ENCODE measurements around the gene RBM38.
"Not testable (repeated sequence)": the region's sequence is repeated elsewhere in the genome, so short reads cannot be mapped to it uniquely, and the experiment has no call there.

The RBM38 gene

GRCh38 chr20:57390604-57391438 is at the start of gene RBM38:
Gene RBM38 (plus strand): TSS chr20:57391396. CDS start chr20:57391582, 186 bp downstream.
- DNase-seq, result peak; percentile 48

GRCh38 chr20:57341663-57342062 is 49.5 kb upstream of the RBM38 start:
- no peak for DNase-seq

- DNase-seq, result no peak
Observed at GRCh38 chr20:57342829-57343228, 48.4 kb upstream of the RBM38 start.

GRCh38 chr20:57346477-57346876 is 44.7 kb upstream of the RBM38 start:
- DNase-seq, result peak; percentile 57

GRCh38 chr20:57347393-57347792 is 43.8 kb upstream of the RBM38 start:
- no peak for DNase-seq

GRCh38 chr20:57348200-57348921 is 42.8 kb upstream of the RBM38 start:
- not testable (repeated sequence) for DNase-seq

- peak; percentile 4 for DNase-seq
Observed at GRCh38 chr20:57348922-57349574, 42.1 kb upstream of the RBM38 start.

- no peak for DNase-seq
Observed at GRCh38 chr20:57350081-57350710, 41.0 kb upstream of the RBM38 start.

- not testable (repeated sequence) for DNase-seq
Observed at GRCh38 chr20:57350726-57351041, 40.5 kb upstream of the RBM38 start.

- DNase-seq, result peak; percentile 91
Observed at GRCh38 chr20:57351042-57351783, 40.0 kb upstream of the RBM38 start, which contains the start of gene RAE1. Gene RAE1 (plus strand): TSS chr20:57351255. CDS start chr20:57354039, 2,784 bp downstream.

GRCh38 chr20:57352305-57352704 is 38.9 kb upstream of the RBM38 start:
- no peak for DNase-seq

GRCh38 chr20:57353351-57353750 is 37.8 kb upstream of the RBM38 start:
- no peak for DNase-seq

- no peak for DNase-seq
Observed at GRCh38 chr20:57361517-57361916, 29.7 kb upstream of the RBM38 start.

GRCh38 chr20:57364451-57364850 is 26.7 kb upstream of the RBM38 start:
- DNase-seq, result no peak

- DNase-seq, result no peak
Observed at GRCh38 chr20:57369596-57369995, 21.6 kb upstream of the RBM38 start.

- no peak for DNase-seq
Observed at GRCh38 chr20:57370316-57370715, 20.9 kb upstream of the RBM38 start.

- no peak for DNase-seq
Observed at GRCh38 chr20:57371363-57371762, 19.8 kb upstream of the RBM38 start.

- no peak for DNase-seq
Observed at GRCh38 chr20:57372157-57372556, 19.0 kb upstream of the RBM38 start.

- no peak for DNase-seq
Observed at GRCh38 chr20:57372581-57373350, 18.4 kb upstream of the RBM38 start.

GRCh38 chr20:57374343-57374930 is 16.8 kb upstream of the RBM38 start:
- DNase-seq, result no peak

Data from CD4-positive, alpha-beta T cell treated with Interleukin-4 for 4 hours (primary cell).